Stimulated activated CD4-positive, alpha-beta T cell treated with anti-CD3 and anti-CD28 coated beads, TNF-alpha, amount 100 ng/mL, for 48 hours (primary cell): ENCODE results near the gene RECQL5.
"Not testable (repeated sequence)": the region's sequence is repeated elsewhere in the genome, so short reads cannot be mapped to it uniquely, and the experiment has no call there.

Source experiments
- DNase-seq, 3 donors: peaks; one replicate each; pipeline ENCODE4 v3.0.0-alpha.2; 2020; ENCODE audit warnings: low read depth in 3 of 3

RECQL5 gene

GRCh38 chr17:75647921-75648320 lies 19.0 kb downstream of the RECQL5 start:
- no peak for DNase-seq

GRCh38 chr17:75647061-75647460 lies 19.9 kb downstream of the RECQL5 start:
- no peak for DNase-seq

- DNase-seq: no peak
Measured at GRCh38 chr17:75646638-75646992, 20.3 kb downstream of the RECQL5 start.

GRCh38 chr17:75645889-75646637 lies 20.9 kb downstream of the RECQL5 start:
- no peak for DNase-seq

GRCh38 chr17:75645501-75645888 lies 21.5 kb downstream of the RECQL5 start:
- DNase-seq: no peak

GRCh38 chr17:75643643-75644017 lies 23.3 kb downstream of the RECQL5 start:
- DNase-seq: no peak

- no peak for DNase-seq
Measured at GRCh38 chr17:75642784-75643642, 23.9 kb downstream of the RECQL5 start.

- DNase-seq: no peak
Measured at GRCh38 chr17:75642182-75642783, 24.7 kb downstream of the RECQL5 start.

- no peak for DNase-seq
Measured at GRCh38 chr17:75641343-75641742, 25.6 kb downstream of the RECQL5 start.

- no peak for DNase-seq
Measured at GRCh38 chr17:75640556-75641119, 26.3 kb downstream of the RECQL5 start.

- DNase-seq: no peak
Measured at GRCh38 chr17:75639771-75640555, 27.0 kb downstream of the RECQL5 start.

GRCh38 chr17:75639327-75639726 lies 27.6 kb downstream of the RECQL5 start:
- no peak for DNase-seq

- no peak for DNase-seq
Measured at GRCh38 chr17:75638893-75639292, 28.1 kb downstream of the RECQL5 start.

GRCh38 chr17:75638039-75638438 lies 28.9 kb downstream of the RECQL5 start:
- not testable (repeated sequence) for DNase-seq

GRCh38 chr17:75637551-75637950 lies 29.4 kb downstream of the RECQL5 start:
- DNase-seq: no peak

- no peak for DNase-seq
Measured at GRCh38 chr17:75637143-75637538, 29.8 kb downstream of the RECQL5 start.

- DNase-seq: no peak
Measured at GRCh38 chr17:75636381-75637142, 30.4 kb downstream of the RECQL5 start.

GRCh38 chr17:75635610-75636202 lies 31.2 kb downstream of the RECQL5 start:
- no peak for DNase-seq

GRCh38 chr17:75634754-75635609 lies 32.0 kb downstream of the RECQL5 start:
- no peak for DNase-seq

- DNase-seq: no peak
Measured at GRCh38 chr17:75634376-75634740, 32.6 kb downstream of the RECQL5 start.
